ENCODE results near the gene ATP2C2. TPM values are rescaled to one million over a fixed set of nuclear protein-coding genes. Genes with fewer than 3 reads are reported as not detected.

The ATP2C2 gene
- total RNA-seq, 1 donor from 2014 or later: not detected

- Histone ChIP-seq H3K9me3 (ENCODE audit: low read depth) (no peaks in the 10 kb centered on the region), H3K9ac (no peak overlapping the region), H3K27me3 (no peaks in the 10 kb centered on the region), H3K4me1 (peaks cover 6% of the 10 kb centered on the region), H2AFZ (replicated peaks) (no peak overlapping the region), H3K79me2 (ENCODE audit: low read depth) (no peaks in the 10 kb centered on the region), H3K27ac (no peak overlapping the region), H3K36me3 (no peaks in the 10 kb centered on the region), H3K4me2 (no peak overlapping the region), H3K4me3 (no peak overlapping the region), H3F3A (ENCODE audit: low read depth) (no peaks in the 10 kb centered on the region), H4K20me1 (ENCODE audit: low read depth) (no peaks in the 10 kb centered on the region)
- no peaks in the 10 kb centered on the region for H3K9me3 Mint-ChIP-seq
- TF ChIP-seq EZH2 (IDR thresholded peaks at IDR 0.05) (no peak), EZH2phosphoT487 (IDR thresholded peaks at IDR 0.05) (no peak), CTCF (IDR thresholded peaks at IDR 0.05) (no peak)
- no peak overlapping the region for H3K27ac Mint-ChIP-seq
- peaks cover 18% of the 10 kb centered on the region for H3K27me3 Mint-ChIP-seq (ENCODE audit: insufficient read depth, low read depth)
- H3K4me1 Mint-ChIP-seq: peaks cover 38% of the 10 kb centered on the region
- no peaks in the 10 kb centered on the region for H3K36me3 Mint-ChIP-seq
- H3K4me3 Mint-ChIP-seq: no peak overlapping the region
- DNase-seq (ENCODE audit: low spot score): no peak
These were observed 43.4 kb downstream of the ATP2C2 start for GRCh38 chr16:84411768-84412167.

GRCh38 chr16:84412262-84412661, 43.9 kb downstream of the ATP2C2 start:
- Mint-ChIP-seq H3K4me3 (no peak overlapping the region), H3K4me1 (peaks cover 40% of the 10 kb centered on the region), H3K27ac (no peak overlapping the region), H3K27me3 (ENCODE audit: insufficient read depth, low read depth) (peaks cover 18% of the 10 kb centered on the region), H3K36me3 (no peaks in the 10 kb centered on the region), H3K9me3 (no peaks in the 10 kb centered on the region)
- Histone ChIP-seq H3K27ac (no peak overlapping the region), H3K4me3 (no peak overlapping the region), H3K36me3 (no peaks in the 10 kb centered on the region), H3K9ac (no peak overlapping the region), H3K4me1 (peaks cover 6% of the 10 kb centered on the region), H3K79me2 (ENCODE audit: low read depth) (no peaks in the 10 kb centered on the region), H2AFZ (replicated peaks) (no peak overlapping the region), H4K20me1 (ENCODE audit: low read depth) (no peaks in the 10 kb centered on the region), H3K9me3 (ENCODE audit: low read depth) (no peaks in the 10 kb centered on the region), H3F3A (ENCODE audit: low read depth) (no peaks in the 10 kb centered on the region), H3K4me2 (no peak overlapping the region), H3K27me3 (no peaks in the 10 kb centered on the region)
- TF ChIP-seq EZH2 (IDR thresholded peaks at IDR 0.05) (no peak), CTCF (IDR thresholded peaks at IDR 0.05) (no peak), EZH2phosphoT487 (IDR thresholded peaks at IDR 0.05) (no peak)
- no peak for DNase-seq (ENCODE audit: low spot score)

GRCh38 chr16:84413244-84414004, 45.1 kb downstream of the ATP2C2 start:
- H3F3A ChIP-seq (ENCODE audit: low read depth): no peaks in the 10 kb centered on the region
- TF ChIP-seq CTCF (IDR thresholded peaks at IDR 0.05): no peak
- TF ChIP-seq EZH2phosphoT487 (IDR thresholded peaks at IDR 0.05): no peak
- TF ChIP-seq EZH2 (IDR thresholded peaks at IDR 0.05): no peak
- H3K36me3 ChIP-seq: no peaks in the 10 kb centered on the region
- no peaks in the 10 kb centered on the region for H4K20me1 ChIP-seq (ENCODE audit: low read depth)
- no peak overlapping the region for H3K4me2 ChIP-seq
- H3K27me3 Mint-ChIP-seq (ENCODE audit: insufficient read depth, low read depth): peaks cover 20% of the 10 kb centered on the region
- H3K9me3 Mint-ChIP-seq: no peaks in the 10 kb centered on the region
- H3K4me1 ChIP-seq: peaks cover 6% of the 10 kb centered on the region
- no peaks in the 10 kb centered on the region for H3K9me3 ChIP-seq (ENCODE audit: low read depth)
- no peak overlapping the region for H3K27ac ChIP-seq
- no peak overlapping the region for H3K4me3 ChIP-seq
- peaks cover 31% of the 10 kb centered on the region for H3K4me1 Mint-ChIP-seq
- no peaks in the 10 kb centered on the region for H3K36me3 Mint-ChIP-seq
- H3K9ac ChIP-seq: no peak overlapping the region
- H3K4me3 Mint-ChIP-seq: no peak overlapping the region
- no peaks in the 10 kb centered on the region for H3K79me2 ChIP-seq (ENCODE audit: low read depth)
- H3K27me3 ChIP-seq: no peaks in the 10 kb centered on the region
- H3K27ac Mint-ChIP-seq: no peak overlapping the region
- H2AFZ ChIP-seq (replicated peaks): no peak overlapping the region
- no peak for DNase-seq (ENCODE audit: low spot score)

Measured in neural progenitor cell (in vitro differentiated cells).